Common myeloid progenitor, CD34-positive (primary cell): ENCODE results near the gene SREBF2.
A peak's percentile ranks its signal among the peaks of the same experiment; 100 is the strongest.

Experiments used
- CTCF ChIA-PET: fragments of 350-600 bp; sonication (Branson Sonifier 250); formaldehyde crosslinking; loops from one replicate; lab custom pipeline; 2021; ENCODE audit warnings: antibody characterized with exemption; lab: Charles Lee
- POLR2A ChIA-PET: fragments of 350-600 bp; sonication (Branson Sonifier 250); formaldehyde crosslinking; loops from one replicate; lab custom pipeline; 2021; ENCODE audit warnings: antibody characterized with exemption; lab: Charles Lee
- DNase-seq, 3 donors: peaks; one replicate each; pipeline versions ENCODE4 v3.0.0 to v3.0.0-alpha.2; 2013
- H3K27ac ChIP-seq, 2 experiments: 1 replicate in 1 of 2; 2 replicates in 1 of 2; pipeline ENCODE4 v1.7.0; 2013; ENCODE audit warnings: inconsistent platforms in 2 of 2, low read length in 2 of 2, mild to moderate bottlenecking in 2 of 2, low read depth in 1 of 2, moderate library complexity in 1 of 2; ENCODE audit not compliant: severe bottlenecking in 2 of 2, insufficient read depth in 1 of 2, poor library complexity in 1 of 2
- H3K27me3 ChIP-seq, 5 experiments: replicated peaks in 2 of 5; 1 replicate in 3 of 5; 2 replicates in 2 of 5; pipeline versions ENCODE4 v1.6.1 to v1.7.0; 2013; ENCODE audit warnings: low read length in 4 of 5, mild to moderate bottlenecking in 2 of 5, moderate library complexity in 2 of 5, inconsistent platforms in 1 of 5; ENCODE audit not compliant: insufficient read depth in 5 of 5, control insufficient read depth in 4 of 5
- H3K36me3 ChIP-seq, 4 experiments: 1 replicate in 2 of 4; 2 replicates in 2 of 4; pipeline versions ENCODE4 v1.6.1 to v1.7.0; 2013; ENCODE audit warnings: low read length in 3 of 4, control low read depth in 1 of 4, mild to moderate bottlenecking in 1 of 4; ENCODE audit not compliant: control insufficient read depth in 4 of 4, insufficient read depth in 4 of 4
- H3K4me1 ChIP-seq, 4 experiments: 1 replicate in 3 of 4; 2 replicates in 1 of 4; pipeline versions ENCODE4 v1.6.1 to v1.7.1; 2013; ENCODE audit warnings: low read length in 3 of 4, mild to moderate bottlenecking in 3 of 4, control low read depth in 1 of 4, inconsistent platforms in 1 of 4, moderate library complexity in 1 of 4; ENCODE audit not compliant: control insufficient read depth in 4 of 4, insufficient read depth in 4 of 4; ENCODE audit errors: control extremely low read depth in 1 of 4
- H3K4me3 ChIP-seq, 7 experiments: 1 replicate in 4 of 7; 2 replicates in 3 of 7; pipeline versions ENCODE4 v1.5.1 to v1.7.0; 2013; ENCODE audit warnings: mild to moderate bottlenecking in 7 of 7, low read length in 6 of 7, moderate library complexity in 6 of 7, inconsistent platforms in 2 of 7, low read depth in 2 of 7, control low read depth in 1 of 7; ENCODE audit not compliant: insufficient read depth in 4 of 7, control insufficient read depth in 1 of 7; ENCODE audit errors: extremely low read depth in 1 of 7
- H3K9me3 ChIP-seq, 5 experiments: 1 replicate in 4 of 5; 2 replicates in 1 of 5; pipeline versions ENCODE4 v1.6.1 to v1.7.1; 2013; ENCODE audit warnings: low read length in 4 of 5, mild to moderate bottlenecking in 2 of 5, inconsistent platforms in 1 of 5, low read depth in 1 of 5, moderate library complexity in 1 of 5; ENCODE audit not compliant: control insufficient read depth in 4 of 5, insufficient read depth in 2 of 5; ENCODE audit errors: control extremely low read depth in 1 of 5
- WGBS: methylation state at CpG from one replicate; pipeline ENCODE4 v1.1.5; 2013; ENCODE audit not compliant: insufficient coverage; 5-methylcytosine and 5-hydroxymethylcytosine counted together

The SREBF2 gene

DNA sequence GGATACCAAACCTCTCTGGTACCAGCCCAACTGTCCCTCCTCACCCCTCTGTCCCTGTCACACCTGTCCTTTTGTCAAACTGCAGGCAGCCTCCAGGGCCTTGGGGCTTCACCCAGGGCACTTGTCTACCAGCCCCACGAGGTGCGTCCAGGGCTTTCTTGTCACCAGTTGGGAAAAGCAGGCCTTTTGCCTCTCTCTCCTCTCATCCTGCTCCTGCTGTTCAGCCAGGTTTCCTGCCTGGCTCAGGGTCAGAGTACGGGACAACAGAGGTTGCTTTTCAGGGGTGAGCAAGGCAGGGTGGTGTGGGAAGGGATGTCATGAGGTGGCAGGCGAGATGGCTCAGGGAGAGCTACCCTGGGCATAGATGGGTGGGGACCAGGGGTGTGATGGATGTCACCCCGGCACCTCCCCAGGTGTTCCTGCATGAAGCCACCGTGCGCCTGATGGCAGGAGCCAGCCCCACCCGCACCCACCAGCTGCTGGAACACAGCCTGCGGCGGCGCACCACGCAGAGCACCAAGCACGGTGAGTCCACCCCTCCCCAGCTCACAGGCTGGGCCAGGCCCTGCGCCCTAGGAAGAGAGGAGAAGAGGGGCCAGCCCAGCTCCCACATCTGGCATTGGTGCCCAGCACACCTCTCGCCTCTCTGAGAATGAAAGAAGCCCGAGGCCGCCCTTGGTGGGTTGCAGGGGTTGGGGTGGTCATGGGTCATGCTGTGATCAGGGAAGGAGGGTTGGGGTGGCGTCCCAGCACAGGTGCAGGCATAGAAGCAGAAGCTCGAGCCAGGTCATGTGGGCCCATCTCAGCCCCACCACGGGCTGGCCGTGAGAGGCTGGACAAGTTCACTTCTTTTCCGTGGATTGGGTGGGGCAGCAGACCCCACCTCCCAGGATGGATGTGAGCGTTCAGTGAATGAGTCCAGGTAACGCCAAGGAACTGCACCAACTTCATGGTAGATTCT is 71.8 kb downstream of the SREBF2 start:
- Histone ChIP-seq H3K36me3 (peaks cover 8 to 78% (median 56%) of the 10 kb centered on the region in 4 experiments), H3K9me3 (no peaks in the 10 kb centered on the region), H3K27ac (no peak overlapping the region), H3K4me3 (no peak overlapping the region), H3K27me3 (peaks cover 0 to 12% (median 6%) of the 10 kb centered on the region in 5 experiments), H3K4me1 (peaks cover 0 to 14% (median 10%) of the 10 kb centered on the region in 4 experiments)
- WGBS: 97% methylated on average over 20 of the region's 24 CpGs
- ChIA-PET POLR2A (interaction anchor here (0.7 kb wide), 1 partner anchor 36 kb away, joined by 3 read pairs; no protein-coding TSS in a partner anchor), CTCF (interaction anchor here (1.2 to 2.1 kb wide), 2 partner anchors 8 to 21 kb away, joined by 3 to 5 read pairs; no protein-coding TSS in a partner anchor)
- DNase-seq: no peak

- ChIA-PET CTCF (no interaction called here), POLR2A (interaction anchor here (0.7 kb wide), 1 partner anchor 35 kb away, joined by 3 read pairs; no protein-coding TSS in a partner anchor)
- H3K4me1 ChIP-seq: peaks cover 0 to 20% (median 19%) of the 10 kb centered on the region in 4 experiments
- 98% methylated on average over 20 of the region's 23 CpGs for WGBS
- peaks cover 6 to 69% (median 48%) of the 10 kb centered on the region in 4 experiments for H3K36me3 ChIP-seq
- H3K4me3 ChIP-seq: no peak overlapping the region
- DNase-seq: no peak
- peaks cover 0 to 21% (median 7%) of the 10 kb centered on the region in 5 experiments for H3K27me3 ChIP-seq
- H3K9me3 ChIP-seq: no peaks in the 10 kb centered on the region
- H3K27ac ChIP-seq: no peak overlapping the region
Measured at GRCh38 chr22:41905411-41906202, 72.7 kb downstream of the SREBF2 start.

GRCh38 chr22:41906822-41907221 is 73.9 kb downstream of the SREBF2 start:
- H3K9me3 ChIP-seq: no peaks in the 10 kb centered on the region
- H3K36me3 ChIP-seq: peaks cover 4 to 59% (median 41%) of the 10 kb centered on the region in 4 experiments

GRCh38 chr22:41907436-41908401 is 74.8 kb downstream of the SREBF2 start:
- H3K36me3 ChIP-seq: peaks cover 4 to 50% (median 34%) of the 10 kb centered on the region in 4 experiments
- ChIA-PET POLR2A (no interaction called here), CTCF (interaction anchor here (0.5 to 1.2 kb wide), 5 partner anchors 8 to 215 kb away, joined by 3 to 4 read pairs (median 3); no protein-coding TSS in a partner anchor)
- H3K27me3 ChIP-seq: peaks cover 0 to 42% (median 24%) of the 10 kb centered on the region in 5 experiments
- H3K4me3 ChIP-seq: no peak overlapping the region
- DNase-seq: no peak
- H3K9me3 ChIP-seq: no peaks in the 10 kb centered on the region
- H3K4me1 ChIP-seq: peaks cover 0 to 26% (median 25%) of the 10 kb centered on the region in 4 experiments
- no peak overlapping the region for H3K27ac ChIP-seq
- WGBS: 88% methylated on average over 6 of the region's 10 CpGs

More at GRCh38 chr22:41906822-41907221, 73.9 kb downstream of the SREBF2 start:
- Histone ChIP-seq H3K4me1 (peaks cover 0 to 26% (median 25%) of the 10 kb centered on the region in 4 experiments), H3K4me3 (no peak overlapping the region), H3K27ac (no peak overlapping the region), H3K27me3 (peaks cover 0 to 33% (median 17%) of the 10 kb centered on the region in 5 experiments)
- 94% methylated on average over 2 of the region's 5 CpGs for WGBS
- ChIA-PET POLR2A (no interaction called here), CTCF (interaction anchor here (1.0 kb wide), 1 partner anchor 37 kb away, joined by 3 read pairs; no protein-coding TSS in a partner anchor)
- no peak for DNase-seq

- Histone ChIP-seq H3K4me1 (peaks cover 0 to 26% (median 25%) of the 10 kb centered on the region in 4 experiments), H3K9me3 (no peaks in the 10 kb centered on the region), H3K27me3 (peaks cover 0 to 51% (median 31%) of the 10 kb centered on the region in 5 experiments), H3K36me3 (peaks cover 4 to 41% (median 28%) of the 10 kb centered on the region in 4 experiments), H3K27ac (no peak overlapping the region), H3K4me3 (no peak overlapping the region)
- peak in 2 of 3 donors; percentile 35 to 37 for DNase-seq
- POLR2A ChIA-PET: no interaction called here
- 77% methylated on average over 11 of the region's 14 CpGs for WGBS
- CTCF ChIA-PET: interaction anchor here (1.0 to 1.2 kb wide), 2 partner anchors 9 to 36 kb away, joined by 3 read pairs; no protein-coding TSS in a partner anchor
Measured at GRCh38 chr22:41908411-41909309, 75.8 kb downstream of the SREBF2 start.
